ENCODE data around the gene HDHD2.
"Not testable (repeated sequence)": the region's sequence is repeated elsewhere in the genome, so short reads cannot be mapped to it uniquely, and the experiment has no call there.

GRCh38 chr18:47182156-47182555, 31.9 kb upstream of the HDHD2 start:
- TF ChIP-seq, protein P1, sequence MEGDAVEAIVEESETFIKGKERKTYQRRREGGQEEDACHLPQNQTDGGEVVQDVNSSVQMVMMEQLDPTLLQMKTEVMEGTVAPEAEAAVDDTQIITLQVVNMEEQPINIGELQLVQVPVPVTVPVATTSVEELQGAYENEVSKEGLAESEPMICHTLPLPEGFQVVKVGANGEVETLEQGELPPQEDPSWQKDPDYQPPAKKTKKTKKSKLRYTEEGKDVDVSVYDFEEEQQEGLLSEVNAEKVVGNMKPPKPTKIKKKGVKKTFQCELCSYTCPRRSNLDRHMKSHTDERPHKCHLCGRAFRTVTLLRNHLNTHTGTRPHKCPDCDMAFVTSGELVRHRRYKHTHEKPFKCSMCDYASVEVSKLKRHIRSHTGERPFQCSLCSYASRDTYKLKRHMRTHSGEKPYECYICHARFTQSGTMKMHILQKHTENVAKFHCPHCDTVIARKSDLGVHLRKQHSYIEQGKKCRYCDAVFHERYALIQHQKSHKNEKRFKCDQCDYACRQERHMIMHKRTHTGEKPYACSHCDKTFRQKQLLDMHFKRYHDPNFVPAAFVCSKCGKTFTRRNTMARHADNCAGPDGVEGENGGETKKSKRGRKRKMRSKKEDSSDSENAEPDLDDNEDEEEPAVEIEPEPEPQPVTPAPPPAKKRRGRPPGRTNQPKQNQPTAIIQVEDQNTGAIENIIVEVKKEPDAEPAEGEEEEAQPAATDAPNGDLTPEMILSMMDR (conservative IDR thresholded peaks at IDR 0.05) = not testable (repeated sequence)
- not testable (repeated sequence) for TF ChIP-seq ZFX (IDR thresholded peaks at IDR 0.05)

Data from C4-2B (cell line).